GM03348 (cell line): ENCODE measurements around the gene SERINC1.

Experiments used
- DNase-seq: peaks from one replicate; pipeline ENCODE4 v3.0.0; 2012; ENCODE audit warnings: low spot score

The SERINC1 gene

GRCh38 chr6:122393351-122393896 is 78.2 kb downstream of the SERINC1 start:
- no peak for DNase-seq
